Calu3 (cell line): ENCODE results near the gene MAGEB5. TPM values are rescaled to one million over a fixed set of nuclear protein-coding genes. Genes with fewer than 3 reads are reported as not detected.

Experiments used
- BruUV-seq: library from RNA; stranded (reverse); fragments of 400-500 nt; replicated peaks from 2 replicates; lab custom pipeline; 2021; lab: Mats Ljungman, UMichigan
- CTCF ChIA-PET: fragments of 300-600 bp; sonication (Branson Sonifier 250); formaldehyde crosslinking; loops from one replicate; lab custom pipeline; 2022; ENCODE audit warnings: antibody characterized with exemption; lab: Charles Lee
- DNase-seq: peaks from one replicate; pipeline ENCODE4 v3.0.0; 2022
- H3K27ac Mint-ChIP-seq: one replicate; pipeline ENCODE4 v1.8.0; 2022; ENCODE audit warnings: mixed read lengths; ENCODE audit not compliant: unreplicated experiment
- H3K27me3 Mint-ChIP-seq: one replicate; pipeline ENCODE4 v1.8.0; 2022; ENCODE audit warnings: mixed read lengths; ENCODE audit not compliant: unreplicated experiment
- H3K36me3 Mint-ChIP-seq: one replicate; pipeline ENCODE4 v1.8.0; 2022; ENCODE audit warnings: mild to moderate bottlenecking, moderate library complexity, mixed read lengths; ENCODE audit not compliant: insufficient read depth, unreplicated experiment
- H3K4me1 Mint-ChIP-seq: one replicate; pipeline ENCODE4 v1.8.0; 2022; ENCODE audit warnings: mild to moderate bottlenecking, low read depth, mixed read lengths; ENCODE audit not compliant: unreplicated experiment
- H3K4me3 Mint-ChIP-seq: one replicate; pipeline ENCODE4 v1.8.0; 2022; ENCODE audit warnings: mild to moderate bottlenecking, low read depth, moderate library complexity, mixed read lengths; ENCODE audit not compliant: unreplicated experiment
- H3K9me3 Mint-ChIP-seq: one replicate; pipeline ENCODE4 v1.8.0; 2022; ENCODE audit warnings: low read depth, mixed read lengths; ENCODE audit not compliant: unreplicated experiment
- intact Hi-C: fragments of 100-400 bp; cut with micrococcal nuclease; formaldehyde crosslinking; loops from one replicate; pipeline ENCODE4 v1.10.0; 2022; ENCODE audit not compliant: unreplicated experiment
- total RNA-seq: library from RNA; stranded (reverse); gene quantifications from 2 replicates; pipeline ENCODE4 v1.2.3, GENCODE V29; 2022
- TF ChIP-seq, protein P1 (sequence below): fragments of 200-600 bp; IDR thresholded peaks from one replicate; pipeline ENCODE4 v1.8.0; 2022; ENCODE audit warnings: antibody characterized with exemption; ENCODE audit not compliant: unreplicated experiment

MAGEB5 gene
- total RNA-seq, 1 experiment from 2014 or later = not detected

DNA sequence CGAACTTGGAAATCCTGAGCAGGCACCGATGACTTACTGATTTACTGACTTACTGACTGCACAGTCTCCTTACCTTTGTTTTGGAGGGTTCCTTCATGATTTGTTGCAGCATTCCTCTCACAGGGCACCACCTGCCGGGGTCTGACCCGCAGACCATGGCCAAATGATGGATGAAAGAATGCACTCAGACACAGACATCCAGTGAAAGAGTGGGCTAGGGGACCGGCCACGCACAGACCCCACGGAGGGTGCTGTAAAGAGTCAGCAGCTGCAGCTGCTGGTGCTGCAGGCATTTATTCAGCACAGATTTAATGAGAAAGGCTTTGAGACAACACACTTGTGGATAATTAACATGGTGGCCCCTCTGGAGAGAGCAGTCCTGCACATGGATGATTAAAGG, 3.4 kb downstream of the MAGEB5 start:
- CTCF ChIA-PET = no interaction called here
- Mint-ChIP-seq H3K4me3 (no peak overlapping the region), H3K4me1 (peaks cover 7% of the 10 kb centered on the region), H3K9me3 (peaks cover 10% of the 10 kb centered on the region), H3K36me3 (no peaks in the 10 kb centered on the region), H3K27ac (no peak overlapping the region), H3K27me3 (no peaks in the 10 kb centered on the region)
- TF ChIP-seq, protein P1, sequence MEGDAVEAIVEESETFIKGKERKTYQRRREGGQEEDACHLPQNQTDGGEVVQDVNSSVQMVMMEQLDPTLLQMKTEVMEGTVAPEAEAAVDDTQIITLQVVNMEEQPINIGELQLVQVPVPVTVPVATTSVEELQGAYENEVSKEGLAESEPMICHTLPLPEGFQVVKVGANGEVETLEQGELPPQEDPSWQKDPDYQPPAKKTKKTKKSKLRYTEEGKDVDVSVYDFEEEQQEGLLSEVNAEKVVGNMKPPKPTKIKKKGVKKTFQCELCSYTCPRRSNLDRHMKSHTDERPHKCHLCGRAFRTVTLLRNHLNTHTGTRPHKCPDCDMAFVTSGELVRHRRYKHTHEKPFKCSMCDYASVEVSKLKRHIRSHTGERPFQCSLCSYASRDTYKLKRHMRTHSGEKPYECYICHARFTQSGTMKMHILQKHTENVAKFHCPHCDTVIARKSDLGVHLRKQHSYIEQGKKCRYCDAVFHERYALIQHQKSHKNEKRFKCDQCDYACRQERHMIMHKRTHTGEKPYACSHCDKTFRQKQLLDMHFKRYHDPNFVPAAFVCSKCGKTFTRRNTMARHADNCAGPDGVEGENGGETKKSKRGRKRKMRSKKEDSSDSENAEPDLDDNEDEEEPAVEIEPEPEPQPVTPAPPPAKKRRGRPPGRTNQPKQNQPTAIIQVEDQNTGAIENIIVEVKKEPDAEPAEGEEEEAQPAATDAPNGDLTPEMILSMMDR = no peak
- no peak for DNase-seq
- intact Hi-C loops = no loop called here
- BruUV-seq = no TSS peak

DNA sequence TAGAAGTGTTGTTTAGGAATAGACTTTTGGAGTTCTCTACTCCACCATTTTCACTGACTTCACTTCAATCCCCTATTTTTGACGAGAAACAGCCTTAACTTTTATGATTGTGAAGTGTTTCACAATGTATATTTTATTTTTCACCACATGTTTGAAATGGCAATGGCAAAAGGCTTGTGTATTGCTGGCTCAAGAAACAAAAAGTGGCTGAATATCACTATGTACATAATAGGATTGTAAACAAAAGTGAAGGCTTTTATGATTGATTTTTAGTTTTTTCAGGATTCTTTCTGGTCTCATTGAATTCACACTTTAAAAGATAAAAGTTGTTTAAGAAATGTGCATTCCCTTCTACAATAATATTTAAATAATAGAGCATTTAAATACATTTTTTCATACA, 18.2 kb downstream of the MAGEB5 start:
- no TSS peak for BruUV-seq
- intact Hi-C loops = no loop called here
- Mint-ChIP-seq H3K9me3 (peaks cover 10% of the 10 kb centered on the region), H3K27ac (no peak overlapping the region), H3K27me3 (no peaks in the 10 kb centered on the region), H3K4me1 (no peaks in the 10 kb centered on the region), H3K36me3 (no peaks in the 10 kb centered on the region), H3K4me3 (no peak overlapping the region)
- DNase-seq = no peak
- TF ChIP-seq, protein P1 = no peak
- CTCF ChIA-PET = no interaction called here

DNA sequence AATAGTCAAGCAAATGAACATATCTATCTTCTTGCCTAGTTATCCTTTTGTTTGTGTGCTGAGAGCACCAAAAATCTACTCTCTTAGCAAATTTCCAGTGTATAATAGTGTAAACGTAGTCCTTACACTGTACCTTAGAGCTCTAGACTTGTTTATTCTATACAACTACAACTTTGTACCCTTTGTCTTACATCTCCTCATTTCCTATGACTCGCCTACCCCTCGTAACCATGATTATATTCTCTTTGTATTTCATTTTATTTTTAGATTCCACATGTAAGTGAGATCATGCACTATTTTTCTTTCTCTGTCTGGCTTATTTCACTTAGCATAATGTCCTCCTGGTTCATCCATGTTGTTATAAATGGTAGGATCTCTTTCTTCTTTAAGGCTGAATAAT, 37.6 kb downstream of the MAGEB5 start:
- TF ChIP-seq, protein P1 = no peak
- CTCF ChIA-PET = no interaction called here
- no TSS peak for BruUV-seq
- Mint-ChIP-seq H3K4me1 (peaks cover 18% of the 10 kb centered on the region), H3K27me3 (no peaks in the 10 kb centered on the region), H3K27ac (no peak overlapping the region), H3K36me3 (peaks cover 5% of the 10 kb centered on the region), H3K4me3 (no peak overlapping the region), H3K9me3 (no peaks in the 10 kb centered on the region)
- intact Hi-C loops = no loop called here
- DNase-seq = no peak

DNA sequence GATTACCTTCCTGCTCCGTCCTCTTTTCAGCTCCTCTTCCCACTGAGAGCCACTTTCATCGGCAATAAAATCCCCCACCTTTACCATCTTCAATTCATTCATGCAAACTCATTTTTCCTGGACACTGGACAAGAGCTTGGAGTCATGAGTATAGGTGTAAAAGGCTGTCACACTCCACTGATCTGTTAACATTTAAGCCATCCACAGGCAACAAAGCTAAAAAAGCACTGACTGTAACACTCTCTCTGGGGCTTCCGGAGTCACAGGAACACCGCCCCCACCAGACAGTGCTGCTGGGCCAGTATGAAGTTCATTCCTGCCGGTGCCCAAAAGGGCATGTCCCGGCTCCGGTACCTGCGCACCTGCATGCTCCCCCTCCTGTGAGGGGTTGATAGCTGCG, 38.5 kb downstream of the MAGEB5 start:
- Mint-ChIP-seq H3K4me3 (no peak overlapping the region), H3K9me3 (no peaks in the 10 kb centered on the region), H3K4me1 (peaks cover 18% of the 10 kb centered on the region), H3K27me3 (no peaks in the 10 kb centered on the region), H3K36me3 (peaks cover 5% of the 10 kb centered on the region), H3K27ac (no peak overlapping the region)
- intact Hi-C loops = no loop called here
- BruUV-seq = no TSS peak
- CTCF ChIA-PET = no interaction called here
- TF ChIP-seq, protein P1 = no peak
- DNase-seq = no peak
